Fibroblast of lung (primary cell): ENCODE results near the gene HSF4. TPM values are rescaled to one million over a fixed set of nuclear protein-coding genes. Genes with fewer than 3 reads are reported as not detected.

Experiments used
- DNase-seq, 2 donors: peaks; one replicate each; pipeline versions ENCODE4 v3.0.0 to v3.0.0-alpha.2; 2010; ENCODE audit warnings: low read depth in 2 of 2
- H2AFZ ChIP-seq: 2 replicates; pipeline ENCODE4 v1.5.1; 2012; ENCODE audit warnings: low read length, control low read depth, inconsistent platforms
- H3K27ac ChIP-seq: 2 replicates; pipeline ENCODE4 v1.5.1; 2011; ENCODE audit warnings: low read length, control low read depth; ENCODE audit not compliant: insufficient read depth
- H3K27me3 ChIP-seq: 2 replicates; pipeline ENCODE4 v1.5.1; 2011; ENCODE audit warnings: mild to moderate bottlenecking, low read length; ENCODE audit not compliant: control insufficient read depth, insufficient read depth
- H3K36me3 ChIP-seq: 2 replicates; pipeline ENCODE4 v1.5.1; 2011; ENCODE audit warnings: low read length; ENCODE audit not compliant: control insufficient read depth, insufficient read depth
- H3K4me1 ChIP-seq: 2 replicates; pipeline ENCODE4 v1.5.1; 2011; ENCODE audit warnings: low read length; ENCODE audit not compliant: control insufficient read depth, insufficient read depth; ENCODE audit errors: extremely low read depth
- H3K4me2 ChIP-seq: 2 replicates; pipeline ENCODE4 v1.5.1; 2011; ENCODE audit warnings: low read length, control low read depth; ENCODE audit not compliant: insufficient read depth; ENCODE audit errors: extremely low read depth
- H3K4me3 ChIP-seq, 4 experiments: fragments of 200-600 bp in 1 of 4; sonication (generic) in 1 of 4; replicated peaks in 1 of 4; 2 replicates each; pipeline ENCODE4 v1.5.1; 2011 to 2016; ENCODE audit warnings: low read length in 4 of 4, low read depth in 3 of 4, mild to moderate bottlenecking in 3 of 4, control low read depth in 2 of 4, inconsistent platforms in 1 of 4, mixed read lengths in 1 of 4; ENCODE audit not compliant: insufficient read depth in 1 of 4; ENCODE audit errors: control extremely low read depth in 1 of 4
- H3K79me2 ChIP-seq: 2 replicates; pipeline ENCODE4 v1.5.1; 2012; ENCODE audit warnings: mild to moderate bottlenecking, low read length, inconsistent platforms; ENCODE audit not compliant: control insufficient read depth, insufficient read depth
- H3K9ac ChIP-seq: 2 replicates; pipeline ENCODE4 v1.5.1; 2011; ENCODE audit warnings: mild to moderate bottlenecking, low read length, control low read depth; ENCODE audit not compliant: insufficient read depth
- H3K9me3 ChIP-seq: 2 replicates; pipeline ENCODE4 v1.5.1; 2012; ENCODE audit warnings: low read depth, low read length; ENCODE audit not compliant: control insufficient read depth, insufficient read depth
- H4K20me1 ChIP-seq: 2 replicates; pipeline ENCODE4 v1.5.1; 2011; ENCODE audit warnings: low read length; ENCODE audit not compliant: control insufficient read depth, insufficient read depth; ENCODE audit errors: extremely low read depth
- EZH2 ChIP-seq: IDR thresholded peaks from 2 replicates; pipeline ENCODE4 v1.5.1; 2012; ENCODE audit warnings: low read length, control low read depth, mild to moderate bottlenecking; ENCODE audit errors: missing control alignments
- polyA plus RNA-seq, 2 donors: library from polyadenylated mRNA; depleted of rRNA in 1 of 2; stranded (reverse) in 1 of 2; unstranded in 1 of 2; fragments of >200 nt; gene quantifications; 2 replicates each; pipeline ENCODE4 v1.2.1, GENCODE V29; 2011 to 2012; ENCODE audit warnings: missing spikeins in 1 of 2
- total RNA-seq: library from RNA; depleted of rRNA; stranded (reverse); fragments of >200 nt; gene quantifications from 2 replicates; pipeline ENCODE4 v1.2.1, GENCODE V29; 2014
- TF ChIP-seq, protein P1 (sequence below), 2 donors: IDR thresholded peaks in 1 of 2; conservative IDR thresholded peaks in 1 of 2; 1 replicate in 1 of 2; 2 replicates in 1 of 2; pipeline ENCODE4 v1.5.1; 2011 to 2012; ENCODE audit warnings: low read length in 2 of 2, control low read depth in 1 of 2, inconsistent platforms in 1 of 2, low read depth in 1 of 2, mild to moderate bottlenecking in 1 of 2

Gene HSF4
- total and polyA plus RNA-seq, 2 donors (not counting 1 experiment from before 2014, with no cell fraction given), result 6.4 to 25.8 TPM

DNA sequence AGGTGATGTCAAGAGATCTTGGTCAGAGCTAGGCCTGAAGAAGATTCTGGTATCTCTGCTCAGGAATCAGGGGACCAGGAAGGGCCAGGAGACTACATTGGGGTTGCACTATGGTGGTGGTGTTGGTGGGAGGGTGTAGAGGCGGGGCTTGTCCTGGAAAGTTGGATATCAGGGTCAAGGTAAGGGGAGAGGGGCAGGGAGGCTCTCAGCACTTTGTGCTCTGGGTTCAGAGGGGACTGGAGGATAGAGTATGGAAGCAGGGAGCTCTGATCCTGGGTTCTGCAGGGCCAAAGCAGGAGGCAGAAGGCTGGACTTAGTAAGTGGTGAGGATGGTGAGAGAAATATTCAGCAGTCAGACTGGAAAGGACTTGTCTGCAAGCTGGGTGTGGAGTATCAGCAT lies 8.8 kb downstream of the HSF4 start:
- DNase-seq, result no peak
- TF ChIP-seq, protein P1, sequence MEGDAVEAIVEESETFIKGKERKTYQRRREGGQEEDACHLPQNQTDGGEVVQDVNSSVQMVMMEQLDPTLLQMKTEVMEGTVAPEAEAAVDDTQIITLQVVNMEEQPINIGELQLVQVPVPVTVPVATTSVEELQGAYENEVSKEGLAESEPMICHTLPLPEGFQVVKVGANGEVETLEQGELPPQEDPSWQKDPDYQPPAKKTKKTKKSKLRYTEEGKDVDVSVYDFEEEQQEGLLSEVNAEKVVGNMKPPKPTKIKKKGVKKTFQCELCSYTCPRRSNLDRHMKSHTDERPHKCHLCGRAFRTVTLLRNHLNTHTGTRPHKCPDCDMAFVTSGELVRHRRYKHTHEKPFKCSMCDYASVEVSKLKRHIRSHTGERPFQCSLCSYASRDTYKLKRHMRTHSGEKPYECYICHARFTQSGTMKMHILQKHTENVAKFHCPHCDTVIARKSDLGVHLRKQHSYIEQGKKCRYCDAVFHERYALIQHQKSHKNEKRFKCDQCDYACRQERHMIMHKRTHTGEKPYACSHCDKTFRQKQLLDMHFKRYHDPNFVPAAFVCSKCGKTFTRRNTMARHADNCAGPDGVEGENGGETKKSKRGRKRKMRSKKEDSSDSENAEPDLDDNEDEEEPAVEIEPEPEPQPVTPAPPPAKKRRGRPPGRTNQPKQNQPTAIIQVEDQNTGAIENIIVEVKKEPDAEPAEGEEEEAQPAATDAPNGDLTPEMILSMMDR (conservative IDR thresholded peaks at IDR 0.05 in 1 of 2, IDR thresholded peaks at IDR 0.05 in 1 of 2; ENCODE audit: low read depth in 1 of 2, low read length in 2 of 2), result no peak
- TF ChIP-seq EZH2, result no peak
- Histone ChIP-seq H3K9me3 (no peaks in the 10 kb centered on the region), H3K27me3 (no peaks in the 10 kb centered on the region), H2AFZ (no peak overlapping the region), H3K9ac (no peak overlapping the region), H3K4me3 (peak overlapping the region in 2 of 4 experiments; percentile 33 to 56), H4K20me1 (no peaks in the 10 kb centered on the region), H3K27ac (no peak overlapping the region), H3K4me1 (peaks cover 15% of the 10 kb centered on the region), H3K79me2 (no peaks in the 10 kb centered on the region), H3K4me2 (peak overlapping the region; percentile 60), H3K36me3 (peaks cover 5% of the 10 kb centered on the region)

DNA sequence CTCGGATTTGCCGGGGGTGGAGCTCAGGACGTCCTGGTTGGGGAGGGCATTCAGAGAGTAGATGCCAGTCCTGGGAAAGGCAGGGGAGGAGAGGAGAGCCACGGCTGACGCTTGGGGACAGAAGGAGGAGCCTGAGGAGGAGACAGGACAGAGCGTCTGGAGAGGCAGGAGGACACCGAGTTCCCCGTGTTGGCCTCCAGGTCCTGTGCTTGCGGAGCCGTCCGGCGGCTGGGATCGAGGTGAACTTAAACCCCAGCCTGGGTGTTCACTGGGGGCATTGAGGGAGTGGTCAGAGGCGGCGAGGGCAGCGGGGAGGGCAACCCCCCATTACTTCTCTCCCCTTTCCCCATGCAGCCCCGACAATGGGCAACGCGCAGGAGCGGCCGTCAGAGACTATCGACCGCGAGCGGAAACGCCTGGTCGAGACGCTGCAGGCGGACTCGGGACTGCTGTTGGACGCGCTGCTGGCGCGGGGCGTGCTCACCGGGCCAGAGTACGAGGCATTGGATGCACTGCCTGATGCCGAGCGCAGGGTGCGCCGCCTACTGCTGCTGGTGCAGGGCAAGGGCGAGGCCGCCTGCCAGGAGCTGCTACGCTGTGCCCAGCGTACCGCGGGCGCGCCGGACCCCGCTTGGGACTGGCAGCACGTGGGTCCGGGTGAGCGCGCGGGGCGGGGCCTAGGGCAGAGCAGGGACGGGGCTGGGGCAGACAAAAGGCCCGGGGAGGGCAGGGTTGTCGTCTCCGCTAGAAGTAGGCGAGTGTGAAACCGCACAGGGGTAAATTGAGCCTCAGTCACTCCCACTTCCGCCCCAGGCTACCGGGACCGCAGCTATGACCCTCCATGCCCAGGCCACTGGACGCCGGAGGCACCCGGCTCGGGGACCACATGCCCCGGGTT lies 9.5 kb downstream of the HSF4 start:
- Histone ChIP-seq H3K27ac (peak overlapping the region; percentile 11), H2AFZ (peak overlapping the region; percentile 40), H4K20me1 (no peaks in the 10 kb centered on the region)

DNA sequence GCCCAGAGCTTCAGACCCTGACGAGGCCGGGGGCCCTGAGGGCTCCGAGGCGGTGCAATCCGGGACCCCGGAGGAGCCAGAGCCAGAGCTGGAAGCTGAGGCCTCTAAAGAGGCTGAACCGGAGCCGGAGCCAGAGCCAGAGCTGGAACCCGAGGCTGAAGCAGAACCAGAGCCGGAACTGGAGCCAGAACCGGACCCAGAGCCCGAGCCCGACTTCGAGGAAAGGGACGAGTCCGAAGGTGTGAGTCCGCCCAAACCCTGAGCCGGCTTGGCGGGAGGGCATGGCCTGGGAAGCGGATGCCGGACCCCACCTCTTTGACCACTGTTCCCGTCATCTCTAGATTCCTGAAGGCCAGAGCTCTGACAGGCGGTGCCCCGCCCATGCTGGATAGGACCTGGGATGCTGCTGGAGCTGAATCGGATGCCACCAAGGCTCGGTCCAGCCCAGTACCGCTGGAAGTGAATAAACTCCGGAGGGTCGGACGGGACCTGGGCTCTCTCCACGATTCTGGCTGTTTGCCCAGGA lies 10.2 kb downstream of the HSF4 start:
- Histone ChIP-seq H3K4me1 (peaks cover 13% of the 10 kb centered on the region), H3K27ac (no peak overlapping the region), H3K4me2 (no peak overlapping the region)

More for the DNA sequence above, 9.5 kb downstream of the HSF4 start:
- H3K79me2 ChIP-seq, result no peaks in the 10 kb centered on the region
- TF ChIP-seq, protein P1 (conservative IDR thresholded peaks at IDR 0.05 in 1 of 2, IDR thresholded peaks at IDR 0.05 in 1 of 2; ENCODE audit: low read depth in 1 of 2, low read length in 2 of 2), result peak; percentile 10 to 20
- no peak for TF ChIP-seq EZH2
- peaks cover 5% of the 10 kb centered on the region for H3K36me3 ChIP-seq
- peak overlapping the region; percentile 60 for H3K4me2 ChIP-seq
- H3K27me3 ChIP-seq, result no peaks in the 10 kb centered on the region
- H3K4me3 ChIP-seq, result peak overlapping the region; percentile 2 to 56 (median 28)
- H3K9ac ChIP-seq, result no peak overlapping the region
- no peaks in the 10 kb centered on the region for H3K9me3 ChIP-seq
- peaks cover 15% of the 10 kb centered on the region for H3K4me1 ChIP-seq
- DNase-seq, result peak; percentile 82 to 86

More for the DNA sequence above, 10.2 kb downstream of the HSF4 start:
- no peak overlapping the region for H3K9ac ChIP-seq
- DNase-seq, result no peak
- H4K20me1 ChIP-seq, result no peaks in the 10 kb centered on the region
- no peak for TF ChIP-seq EZH2
- TF ChIP-seq, protein P1 (conservative IDR thresholded peaks at IDR 0.05 in 1 of 2, IDR thresholded peaks at IDR 0.05 in 1 of 2; ENCODE audit: low read depth in 1 of 2, low read length in 2 of 2), result no peak
- no peaks in the 10 kb centered on the region for H3K9me3 ChIP-seq
- H2AFZ ChIP-seq, result no peak overlapping the region
- peak overlapping the region in 1 of 4 experiments; percentile 56 for H3K4me3 ChIP-seq
- H3K36me3 ChIP-seq, result peaks cover 7% of the 10 kb centered on the region
- H3K79me2 ChIP-seq, result no peaks in the 10 kb centered on the region
- H3K27me3 ChIP-seq, result no peaks in the 10 kb centered on the region
